GM19455 (cell line): Measurements from ENCODE around the gene ANKS1A.
"Not testable (repeated sequence)": the region's sequence is repeated elsewhere in the genome, so short reads cannot be mapped to it uniquely, and the experiment has no call there.

Experiments
- ATAC-seq: cut with Tn5 transposase; IDR thresholded peaks from one replicate; pipeline ENCODE4 v1.9.1; 2021; ENCODE audit not compliant: unreplicated experiment

ANKS1A gene, protein sequence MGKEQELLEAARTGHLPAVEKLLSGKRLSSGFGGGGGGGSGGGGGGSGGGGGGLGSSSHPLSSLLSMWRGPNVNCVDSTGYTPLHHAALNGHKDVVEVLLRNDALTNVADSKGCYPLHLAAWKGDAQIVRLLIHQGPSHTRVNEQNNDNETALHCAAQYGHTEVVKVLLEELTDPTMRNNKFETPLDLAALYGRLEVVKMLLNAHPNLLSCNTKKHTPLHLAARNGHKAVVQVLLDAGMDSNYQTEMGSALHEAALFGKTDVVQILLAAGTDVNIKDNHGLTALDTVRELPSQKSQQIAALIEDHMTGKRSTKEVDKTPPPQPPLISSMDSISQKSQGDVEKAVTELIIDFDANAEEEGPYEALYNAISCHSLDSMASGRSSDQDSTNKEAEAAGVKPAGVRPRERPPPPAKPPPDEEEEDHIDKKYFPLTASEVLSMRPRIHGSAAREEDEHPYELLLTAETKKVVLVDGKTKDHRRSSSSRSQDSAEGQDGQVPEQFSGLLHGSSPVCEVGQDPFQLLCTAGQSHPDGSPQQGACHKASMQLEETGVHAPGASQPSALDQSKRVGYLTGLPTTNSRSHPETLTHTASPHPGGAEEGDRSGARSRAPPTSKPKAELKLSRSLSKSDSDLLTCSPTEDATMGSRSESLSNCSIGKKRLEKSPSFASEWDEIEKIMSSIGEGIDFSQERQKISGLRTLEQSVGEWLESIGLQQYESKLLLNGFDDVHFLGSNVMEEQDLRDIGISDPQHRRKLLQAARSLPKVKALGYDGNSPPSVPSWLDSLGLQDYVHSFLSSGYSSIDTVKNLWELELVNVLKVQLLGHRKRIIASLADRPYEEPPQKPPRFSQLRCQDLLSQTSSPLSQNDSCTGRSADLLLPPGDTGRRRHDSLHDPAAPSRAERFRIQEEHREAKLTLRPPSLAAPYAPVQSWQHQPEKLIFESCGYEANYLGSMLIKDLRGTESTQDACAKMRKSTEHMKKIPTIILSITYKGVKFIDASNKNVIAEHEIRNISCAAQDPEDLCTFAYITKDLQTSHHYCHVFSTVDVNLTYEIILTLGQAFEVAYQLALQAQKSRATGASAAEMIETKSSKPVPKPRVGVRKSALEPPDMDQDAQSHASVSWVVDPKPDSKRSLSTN

DNA sequence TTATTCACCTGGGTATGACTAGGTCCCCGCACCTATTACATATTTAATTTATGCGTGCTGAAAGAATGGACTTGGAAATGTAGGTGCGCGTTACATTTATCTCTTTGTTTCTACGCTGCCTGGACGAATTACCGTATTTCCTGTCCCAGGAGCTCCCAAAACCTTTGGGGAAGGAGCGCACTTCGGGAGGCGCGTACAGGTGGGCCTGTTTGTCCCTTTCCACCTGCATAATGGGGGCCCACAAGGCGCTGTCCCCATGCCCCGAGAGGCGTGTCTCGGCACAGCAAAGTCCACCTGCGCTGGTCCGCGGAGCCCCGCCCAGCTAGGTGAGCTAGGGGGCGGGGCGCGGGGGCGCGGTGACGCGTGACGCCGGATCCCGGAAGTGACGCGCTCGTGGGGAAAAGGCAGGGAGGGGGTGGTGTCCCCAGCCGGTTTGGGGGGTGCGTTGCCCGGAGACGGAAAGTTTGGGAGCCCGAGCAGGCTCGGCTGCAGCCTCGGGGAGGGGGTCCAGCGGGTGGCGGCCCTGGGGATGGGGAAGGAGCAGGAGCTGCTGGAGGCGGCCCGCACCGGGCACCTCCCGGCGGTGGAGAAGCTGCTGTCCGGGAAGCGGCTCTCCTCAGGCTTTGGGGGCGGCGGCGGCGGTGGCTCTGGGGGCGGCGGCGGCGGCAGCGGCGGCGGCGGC is at the start of gene ANKS1A:
ANKS1A (plus strand) TSS at position 382 of the 682 bp plus-strand sequence; CDS start at position 530, 148 bp downstream.
- ATAC-seq, result peak; percentile 51

DNA sequence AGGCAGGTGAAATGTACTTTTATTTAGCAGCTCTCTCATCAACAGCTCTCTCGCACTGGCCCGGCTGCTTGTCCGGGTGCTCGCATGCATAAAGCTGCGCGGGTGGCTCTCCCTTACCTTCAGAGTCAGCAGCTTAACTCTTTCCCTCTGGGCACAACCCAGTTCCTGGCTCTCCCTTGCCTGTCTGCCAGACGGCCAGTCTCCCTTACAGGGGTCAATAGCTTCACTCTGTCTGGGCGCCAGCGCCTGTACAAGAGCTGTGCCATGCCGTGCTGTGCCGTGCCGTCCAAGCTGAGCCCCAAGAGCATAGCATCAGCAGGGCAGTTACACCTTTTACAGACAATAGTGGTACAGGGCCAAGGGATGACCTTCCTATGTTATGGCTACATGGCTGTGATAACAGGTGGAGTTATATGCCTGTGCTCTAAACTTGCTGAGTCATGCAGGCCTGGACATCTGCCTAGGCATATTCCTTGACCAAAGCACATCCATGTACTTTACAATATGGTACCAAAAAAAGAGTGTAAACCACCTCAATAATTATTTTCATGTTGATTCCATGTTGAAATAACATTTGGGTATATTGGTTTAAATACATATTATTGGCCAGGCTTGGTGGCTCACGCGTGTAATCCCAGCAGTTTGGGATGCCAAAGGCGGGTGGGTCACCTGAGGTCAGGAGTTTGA is 49.2 kb upstream of the ANKS1A start:
- no peak for ATAC-seq

- not testable (repeated sequence) for ATAC-seq
These were observed 40.0 kb upstream of the ANKS1A start for GRCh38 chr6:34849066-34849465.

DNA sequence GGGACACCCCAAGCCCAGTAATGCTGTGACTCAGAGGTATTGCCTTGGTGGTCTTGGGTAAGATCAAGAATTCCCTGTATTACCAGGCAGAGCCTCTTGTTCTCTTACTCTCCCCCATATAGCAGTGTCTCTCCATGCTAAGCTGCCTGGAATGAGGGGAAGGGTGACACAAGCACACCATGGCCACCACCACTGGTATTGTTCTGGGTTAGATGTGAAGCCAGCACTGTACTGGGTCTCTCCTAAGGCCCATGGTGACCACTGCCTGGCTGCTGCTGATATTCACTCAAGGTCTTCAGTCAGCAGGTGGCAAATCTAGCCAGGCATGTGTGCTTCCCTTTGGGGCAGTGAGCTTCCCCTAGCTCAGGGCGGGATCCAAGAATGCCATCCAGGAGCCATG is 37.7 kb upstream of the ANKS1A start:
- ATAC-seq, result no peak

- no peak for ATAC-seq
These were observed 36.5 kb upstream of the ANKS1A start for GRCh38 chr6:34852406-34853085.

GRCh38 chr6:34855463-34855862 is 33.6 kb upstream of the ANKS1A start:
- no peak for ATAC-seq

GRCh38 chr6:34858681-34859080 is 30.4 kb upstream of the ANKS1A start:
- ATAC-seq, result no peak

DNA sequence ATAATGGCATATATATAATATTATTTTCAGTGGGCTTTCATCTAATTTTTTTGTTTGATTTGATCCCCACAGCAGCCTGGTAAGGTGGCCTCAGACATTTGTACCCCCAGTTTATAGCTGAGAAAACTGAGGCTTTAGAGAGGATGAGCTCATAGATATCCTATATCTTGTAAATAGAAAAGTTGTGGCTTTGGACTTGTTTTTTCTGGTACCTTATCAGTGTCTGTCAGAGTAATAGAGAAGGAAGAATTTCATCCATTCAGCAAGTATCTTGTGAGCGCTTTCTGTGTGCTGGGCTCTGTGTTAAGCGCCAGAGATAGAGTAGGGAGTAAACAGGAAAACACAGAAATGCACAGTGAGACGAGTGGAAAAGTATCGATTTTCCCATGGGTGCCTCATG is 29.1 kb upstream of the ANKS1A start:
- ATAC-seq, result no peak

DNA sequence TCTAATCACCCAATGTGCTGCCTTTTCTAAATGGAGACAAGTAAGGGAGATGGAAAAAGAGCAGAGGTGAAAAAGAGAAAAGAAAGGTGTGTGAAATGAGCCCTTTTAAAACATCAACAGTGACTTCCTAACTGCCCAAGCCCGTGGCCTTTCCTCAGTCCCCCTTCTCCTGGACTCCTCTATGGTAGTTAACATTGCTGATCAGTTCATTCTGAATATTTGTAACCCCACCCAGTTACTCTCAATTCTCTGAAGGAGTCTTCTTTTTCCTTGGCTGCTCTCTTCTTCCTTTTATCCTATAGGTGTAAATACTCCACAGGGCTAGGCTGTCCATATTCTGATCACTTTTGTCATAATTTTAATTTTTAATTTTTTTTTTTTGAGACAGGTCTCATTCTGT is 28.3 kb upstream of the ANKS1A start:
- no peak for ATAC-seq

DNA sequence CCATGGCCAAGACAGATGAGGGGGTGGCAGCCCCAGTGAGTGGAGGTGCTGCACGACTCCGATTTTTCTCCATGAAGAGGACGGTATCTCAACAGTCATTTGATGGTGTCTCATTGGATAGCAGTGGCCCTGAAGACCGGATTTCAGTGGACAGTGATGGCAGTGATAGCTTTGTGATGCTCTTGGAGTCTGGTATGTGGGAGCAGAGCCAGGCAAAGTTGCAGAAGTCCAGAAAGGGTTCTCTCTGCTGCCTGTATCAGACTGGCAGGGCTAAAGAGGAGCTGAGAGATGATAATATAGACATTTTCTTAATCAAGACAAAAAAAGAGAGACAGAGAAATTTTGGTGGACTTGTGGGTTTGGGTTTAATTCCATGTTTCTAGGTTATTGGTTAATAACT is 25.0 kb upstream of the ANKS1A start:
- ATAC-seq, result no peak

DNA sequence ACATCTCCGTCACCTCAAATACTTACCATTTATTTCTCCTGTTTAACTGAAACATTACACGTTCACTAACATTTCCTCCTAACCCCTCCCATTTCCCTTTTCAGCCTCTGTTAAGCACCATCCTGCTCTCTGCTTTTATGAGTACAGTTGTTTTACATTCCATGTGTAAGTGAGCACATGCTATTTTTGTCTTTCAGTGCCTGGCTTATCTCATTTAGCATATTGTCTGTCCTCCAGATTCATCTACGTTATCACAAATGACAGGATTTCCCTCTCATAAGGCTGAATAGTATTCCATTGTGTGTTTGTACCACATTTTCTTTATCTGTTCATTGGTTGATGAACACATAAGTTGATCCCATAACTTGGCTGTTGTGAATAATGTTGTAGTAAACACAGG is 23.9 kb upstream of the ANKS1A start:
- ATAC-seq, result no peak

- ATAC-seq, result no peak
These were observed 22.5 kb upstream of the ANKS1A start for GRCh38 chr6:34866509-34866908.

- no peak for ATAC-seq
These were observed 21.6 kb upstream of the ANKS1A start for GRCh38 chr6:34867484-34867883.

DNA sequence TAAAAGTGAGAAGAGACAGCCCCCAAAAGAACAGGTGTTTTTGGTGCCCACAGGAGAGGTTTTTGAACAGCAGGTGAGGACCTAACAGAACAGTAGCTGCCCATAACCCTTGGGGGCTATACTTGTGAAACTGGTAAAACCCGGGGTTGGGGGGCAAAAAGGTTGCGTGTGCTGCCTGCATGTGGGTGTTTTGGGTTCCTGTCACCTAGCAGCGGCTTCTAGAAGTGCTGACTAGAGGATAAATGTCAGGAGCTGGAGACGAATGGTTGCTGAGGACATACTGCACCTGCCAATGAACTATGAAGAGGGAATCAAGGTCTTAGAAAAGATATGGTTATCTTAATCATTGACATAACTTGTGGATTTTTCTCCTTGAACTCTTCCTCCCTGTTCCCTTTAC is 17.2 kb upstream of the ANKS1A start:
- ATAC-seq, result no peak

DNA sequence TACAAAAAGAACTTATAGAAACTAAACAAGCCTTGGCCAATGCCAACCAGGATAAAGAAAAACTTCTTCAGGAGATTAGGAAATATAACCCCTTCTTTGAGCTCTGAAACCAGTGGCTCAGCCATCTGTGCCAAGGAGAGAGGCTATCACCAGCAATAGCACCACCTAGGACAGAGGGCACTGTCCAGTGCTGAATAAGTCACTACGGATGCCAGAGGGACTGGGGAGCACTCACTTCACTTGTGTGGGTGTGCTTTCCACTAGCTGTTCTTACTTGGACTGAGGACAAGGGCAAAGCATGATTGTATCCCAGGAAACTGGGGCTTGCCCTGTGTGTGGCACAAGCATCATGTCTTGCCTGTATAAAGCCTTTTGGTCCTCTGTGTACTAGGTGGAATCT is 16.7 kb upstream of the ANKS1A start:
- no peak for ATAC-seq

GRCh38 chr6:34875292-34876213 is 13.5 kb upstream of the ANKS1A start:
- no peak for ATAC-seq

- ATAC-seq, result no peak
These were observed 12.6 kb upstream of the ANKS1A start for GRCh38 chr6:34876472-34876871.

DNA sequence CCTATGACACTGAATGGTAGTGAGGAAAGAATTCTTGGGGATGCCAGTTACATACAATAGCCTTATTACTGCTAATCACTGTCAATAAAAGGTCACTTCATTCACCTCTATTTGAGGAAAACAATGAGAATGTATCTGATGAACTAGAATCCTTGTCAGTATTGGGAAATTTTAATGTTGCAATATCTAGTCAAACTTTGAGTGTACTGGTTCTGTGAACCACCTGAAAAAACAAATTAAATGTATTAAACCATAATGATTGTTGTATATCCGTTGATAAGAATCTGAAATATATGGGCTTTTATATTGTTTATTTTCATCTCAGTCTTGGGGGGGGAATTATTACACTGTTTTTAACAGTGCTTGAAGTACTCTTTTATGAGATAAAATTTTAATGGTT is 11.8 kb upstream of the ANKS1A start:
- ATAC-seq, result no peak
